ENCODE measurements around the gene APBB2. TPM values are rescaled to one million over a fixed set of nuclear protein-coding genes. Genes with fewer than 3 reads are reported as not detected.

Gene APBB2
- total and polyA plus RNA-seq, 2 of the 8 experiments (the other 6 are each of a cell fraction or from before 2014, with no cell fraction given), result 58.7 to 59.4 TPM

DNA sequence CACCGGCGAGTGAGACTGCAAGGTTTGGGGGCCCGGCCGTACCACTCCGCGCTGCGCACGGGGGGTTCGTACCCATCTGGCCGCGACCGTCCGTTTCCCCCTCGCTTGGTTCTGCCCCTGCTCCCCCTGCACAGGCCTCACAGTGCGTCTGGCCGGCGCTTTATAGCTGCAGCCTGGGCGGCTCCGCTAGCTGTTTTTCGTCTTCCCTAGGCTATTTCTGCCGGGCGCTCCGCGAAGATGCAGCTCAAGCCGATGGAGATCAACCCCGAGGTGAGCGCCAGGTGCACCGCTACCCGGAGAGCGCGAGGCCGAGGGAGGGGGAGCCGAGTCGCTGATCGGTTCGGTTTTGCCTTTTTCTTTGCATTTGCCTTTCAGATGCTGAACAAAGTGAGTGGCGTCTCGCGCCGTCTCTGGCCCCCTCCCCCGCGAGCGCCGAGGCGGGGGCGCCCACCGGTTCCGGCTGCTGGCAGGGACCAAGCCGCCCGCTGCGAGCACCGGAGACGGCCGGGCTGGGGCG lies 42.5 kb upstream of the APBB2 start, which contains the start of gene UCHL1 (continued):
- TF ChIP-seq JUND (IDR thresholded peaks at IDR 0.05; ENCODE audit: low read length), result peak; percentile 99
- no peak for TF ChIP-seq CTCF (IDR thresholded peaks at IDR 0.05; ENCODE audit: control extremely low read depth in 1 of 3, insufficient read depth in 1 of 3, low read depth in 1 of 3, low read length in 3 of 3)
- TF ChIP-seq CEBPB (IDR thresholded peaks at IDR 0.05; ENCODE audit: low read depth, low read length), result no peak
- TF ChIP-seq BACH1 (IDR thresholded peaks at IDR 0.05; ENCODE audit: low read length), result no peak
- no peak for TF ChIP-seq SIRT6 (IDR thresholded peaks at IDR 0.05; ENCODE audit: low read length)
- peak in 1 of 2 experiments; percentile 42; a peak in 1 of 4 replicates for TF ChIP-seq SIN3A (conservative IDR thresholded peaks at IDR 0.05 in 1 of 2, IDR thresholded peaks at IDR 0.05 in 1 of 2; ENCODE audit: low read depth in 1 of 2, low read length in 2 of 2)
- TF ChIP-seq KDM1A (IDR thresholded peaks at IDR 0.05; ENCODE audit: borderline replicate concordance, low read length), result no peak
- TF ChIP-seq SUZ12 (IDR thresholded peaks at IDR 0.05; ENCODE audit: low read length), result no peak
- no peak for TF ChIP-seq GABPA (IDR thresholded peaks at IDR 0.05; ENCODE audit: borderline replicate concordance, insufficient read depth, low read length)
- TF ChIP-seq, protein P1, sequence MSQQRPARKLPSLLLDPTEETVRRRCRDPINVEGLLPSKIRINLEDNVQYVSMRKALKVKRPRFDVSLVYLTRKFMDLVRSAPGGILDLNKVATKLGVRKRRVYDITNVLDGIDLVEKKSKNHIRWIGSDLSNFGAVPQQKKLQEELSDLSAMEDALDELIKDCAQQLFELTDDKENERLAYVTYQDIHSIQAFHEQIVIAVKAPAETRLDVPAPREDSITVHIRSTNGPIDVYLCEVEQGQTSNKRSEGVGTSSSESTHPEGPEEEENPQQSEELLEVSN (IDR thresholded peaks at IDR 0.05), result no peak; the same call in 1 of the 2 replicates
- no peak for TF ChIP-seq RFX5 (IDR thresholded peaks at IDR 0.05; ENCODE audit: borderline replicate concordance, low read depth, low read length)
- TF ChIP-seq TAF7 (optimal IDR thresholded peaks at IDR 0.05; ENCODE audit: borderline replicate concordance, low read depth, low read length), result peak; percentile 97
- peak; percentile 97 for TF ChIP-seq PHF8 (conservative IDR thresholded peaks at IDR 0.05; ENCODE audit: low read depth, low read length)
- peak; percentile 55; the same call in 1 of the 2 replicates for TF ChIP-seq CHD2 (IDR thresholded peaks at IDR 0.05; ENCODE audit: low read length)

Measured in H1 (cell line).